Body of pancreas (tissue), 4 donors: ENCODE results near the gene PELO.

Source experiments
- POLR2A ChIP-seq, 3 donors: fragments of 450-650 bp; IDR thresholded peaks; one replicate each; pipeline ENCODE4 v1.6.1; 2016; ENCODE audit warnings: antibody characterized with exemption in 3 of 3, mild to moderate bottlenecking in 2 of 3
- TF ChIP-seq, protein P1 (sequence below), 7 experiments: fragments of 450-650 bp in 4 of 7; fragments of 200-600 bp in 3 of 7; sonication (generic) in 3 of 7; IDR thresholded peaks; one replicate each; pipeline ENCODE4 v1.5.1; 2016 to 2019; ENCODE audit warnings: antibody characterized with exemption in 7 of 7

DNA sequence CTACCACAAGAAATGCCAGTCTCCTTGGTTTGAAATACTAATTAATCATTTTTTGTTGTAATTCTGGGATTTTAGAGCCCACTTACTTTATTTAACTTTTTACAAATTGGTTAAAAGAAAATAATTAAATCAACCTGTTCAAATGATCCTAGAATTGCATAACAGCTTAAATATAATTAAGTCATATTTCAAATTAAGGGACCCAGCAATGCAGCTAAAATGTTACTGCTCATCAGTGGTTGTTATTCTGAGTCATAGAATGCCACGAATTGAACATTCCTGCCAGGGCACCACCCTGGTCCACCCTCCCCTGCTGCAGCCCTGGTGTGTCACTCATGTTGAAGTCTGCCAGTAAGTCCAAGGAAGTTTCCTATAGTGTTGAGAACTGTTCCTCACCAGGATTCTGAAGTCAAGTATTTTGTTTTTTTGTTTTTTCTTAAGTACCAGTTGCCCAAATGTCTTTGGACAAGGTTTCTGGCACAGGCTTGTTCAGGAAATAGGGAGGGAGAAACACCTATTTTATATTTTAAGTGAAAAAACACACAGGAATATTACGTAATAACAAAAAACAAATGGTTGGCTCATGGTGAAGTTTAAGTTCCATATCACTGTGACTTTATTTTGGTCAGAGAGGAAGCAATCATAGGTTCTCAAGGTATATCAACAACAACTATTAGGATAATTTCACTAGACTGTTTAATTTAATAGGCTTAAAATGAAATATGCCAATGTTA is 4.3 kb upstream of the PELO start:
- TF ChIP-seq POLR2A (IDR thresholded peaks at IDR 0.05) = no peak
- TF ChIP-seq, protein P1, sequence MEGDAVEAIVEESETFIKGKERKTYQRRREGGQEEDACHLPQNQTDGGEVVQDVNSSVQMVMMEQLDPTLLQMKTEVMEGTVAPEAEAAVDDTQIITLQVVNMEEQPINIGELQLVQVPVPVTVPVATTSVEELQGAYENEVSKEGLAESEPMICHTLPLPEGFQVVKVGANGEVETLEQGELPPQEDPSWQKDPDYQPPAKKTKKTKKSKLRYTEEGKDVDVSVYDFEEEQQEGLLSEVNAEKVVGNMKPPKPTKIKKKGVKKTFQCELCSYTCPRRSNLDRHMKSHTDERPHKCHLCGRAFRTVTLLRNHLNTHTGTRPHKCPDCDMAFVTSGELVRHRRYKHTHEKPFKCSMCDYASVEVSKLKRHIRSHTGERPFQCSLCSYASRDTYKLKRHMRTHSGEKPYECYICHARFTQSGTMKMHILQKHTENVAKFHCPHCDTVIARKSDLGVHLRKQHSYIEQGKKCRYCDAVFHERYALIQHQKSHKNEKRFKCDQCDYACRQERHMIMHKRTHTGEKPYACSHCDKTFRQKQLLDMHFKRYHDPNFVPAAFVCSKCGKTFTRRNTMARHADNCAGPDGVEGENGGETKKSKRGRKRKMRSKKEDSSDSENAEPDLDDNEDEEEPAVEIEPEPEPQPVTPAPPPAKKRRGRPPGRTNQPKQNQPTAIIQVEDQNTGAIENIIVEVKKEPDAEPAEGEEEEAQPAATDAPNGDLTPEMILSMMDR (IDR thresholded peaks at IDR 0.05) = no peak
